ENCODE measurements around the gene DHX32. TPM values are rescaled to one million over a fixed set of nuclear protein-coding genes. Genes with fewer than 3 reads are reported as not detected.

DHX32 gene
- polyA plus RNA-seq, 10 donors, result 13.1 to 22.0 (median 18.2) TPM

- DNase-seq, result no peak
Measured at GRCh38 chr10:125849448-125849847, 31.6 kb downstream of the DHX32 start.

DNA sequence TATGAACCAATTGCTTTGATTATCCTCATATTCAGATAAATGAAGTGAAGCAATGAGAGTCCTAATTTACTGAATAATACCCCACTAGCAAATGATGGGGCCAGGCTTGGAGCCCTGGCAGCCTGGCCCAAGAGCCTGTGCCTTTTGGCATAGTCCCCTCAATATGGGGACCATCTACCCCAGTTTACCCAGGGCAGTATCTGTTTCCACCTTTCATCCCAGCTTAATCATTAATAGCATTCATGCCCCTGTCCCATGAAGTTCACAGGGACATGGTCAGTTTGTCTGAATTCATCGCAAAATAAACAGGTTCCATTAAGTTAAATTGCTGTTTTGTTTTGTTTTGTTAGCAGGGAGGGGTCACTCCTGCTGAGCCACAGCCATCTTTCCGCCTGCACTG, 32.2 kb downstream of the DHX32 start:
- no peak for DNase-seq

DNA sequence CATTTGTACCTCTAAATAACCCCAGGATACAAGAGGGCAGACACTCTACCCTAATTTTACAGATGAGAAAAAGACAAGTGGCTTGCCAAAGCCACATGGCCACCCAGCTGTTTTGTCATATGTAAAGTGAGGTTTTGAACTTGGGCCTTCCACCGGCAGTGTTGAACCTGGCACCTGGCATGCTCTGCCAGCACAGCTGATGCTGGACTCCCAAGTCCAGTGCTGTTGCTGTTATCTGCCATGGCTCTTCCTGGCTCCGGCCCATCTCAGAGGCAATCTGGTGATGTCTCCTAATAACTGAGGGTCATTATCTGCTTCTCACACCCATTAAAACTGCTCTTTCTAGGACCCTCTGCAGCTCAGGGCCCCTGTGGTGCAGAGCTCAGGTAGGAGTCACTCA, 32.7 kb downstream of the DHX32 start:
- no peak for DNase-seq

DNA sequence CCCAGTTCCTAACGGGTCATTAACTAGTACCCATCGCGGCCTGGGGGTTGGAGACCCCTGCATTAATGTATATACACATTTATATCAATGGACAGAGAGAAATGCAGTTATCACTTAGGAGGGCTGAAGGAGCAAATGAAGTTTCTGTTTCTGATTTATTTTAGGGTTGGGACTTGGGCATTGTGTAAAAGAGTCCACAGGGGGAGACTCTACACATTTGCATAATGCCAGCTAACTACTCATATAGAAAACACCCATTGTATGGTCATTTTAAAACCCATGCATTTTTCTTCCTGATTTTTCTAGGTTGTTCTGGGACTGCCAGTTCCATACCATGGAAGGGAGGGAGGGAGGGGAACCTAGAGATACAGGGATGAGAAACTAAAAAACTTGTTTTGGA, 34.2 kb downstream of the DHX32 start:
- no peak for DNase-seq

GRCh38 chr10:125845617-125846016, 35.5 kb downstream of the DHX32 start:
- no peak for DNase-seq

GRCh38 chr10:125844751-125845221, 36.3 kb downstream of the DHX32 start:
- DNase-seq, result peak; percentile 31 to 79 (median 36)

DNA sequence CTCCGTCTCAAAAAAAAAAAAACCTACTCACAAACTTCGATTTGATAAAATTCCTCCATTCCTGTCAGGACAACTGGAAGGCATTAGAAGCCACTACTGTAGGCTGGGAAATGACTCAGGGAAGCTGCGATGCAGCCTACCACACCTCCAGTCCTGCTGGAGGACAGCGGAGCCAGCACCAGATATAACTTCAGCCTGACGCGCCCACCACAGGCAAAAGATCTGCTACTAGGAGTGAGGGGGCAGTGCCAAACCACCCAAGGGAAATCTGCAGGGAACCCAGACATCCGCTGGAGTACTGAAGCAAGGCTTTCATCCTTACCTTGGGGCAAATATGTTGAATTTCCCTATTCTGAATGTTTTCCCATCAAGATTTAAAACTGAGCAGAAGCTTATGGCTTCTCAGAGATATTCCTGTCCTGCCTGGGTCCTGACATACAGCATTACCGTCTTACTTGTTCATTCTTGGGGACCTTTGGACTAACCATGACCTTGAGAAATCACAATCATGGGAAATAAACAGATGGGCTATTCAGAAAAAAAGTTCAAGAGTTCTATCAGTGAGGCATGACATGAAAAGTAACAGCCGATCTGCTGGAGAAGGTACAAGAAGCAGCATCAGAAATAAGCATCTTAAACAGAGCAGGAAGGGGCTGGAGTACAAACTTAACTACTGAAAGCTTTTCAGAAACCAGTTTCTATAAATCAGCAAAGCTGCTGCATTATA, 37.3 kb downstream of the DHX32 start:
- no peak for DNase-seq

DNA sequence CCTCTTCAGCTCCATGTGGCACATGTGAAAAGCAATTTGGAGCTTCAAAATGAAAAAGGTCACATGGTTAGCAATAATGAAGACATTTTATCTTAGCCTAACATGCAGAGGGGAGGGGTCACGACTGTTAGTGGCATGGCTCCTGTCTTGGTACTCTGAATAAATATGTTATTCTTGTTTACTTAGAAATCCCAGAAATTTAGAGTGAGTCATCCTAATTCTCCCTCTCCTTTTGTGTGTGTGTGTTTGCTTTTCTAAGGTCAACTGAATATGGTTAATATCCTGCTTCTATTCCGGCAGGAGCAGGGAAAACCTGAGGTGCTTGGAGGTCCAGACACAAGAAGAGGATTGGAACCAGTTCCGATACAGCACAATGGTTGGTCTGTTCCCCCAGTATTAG, 40.1 kb downstream of the DHX32 start:
- no peak for DNase-seq

DNA sequence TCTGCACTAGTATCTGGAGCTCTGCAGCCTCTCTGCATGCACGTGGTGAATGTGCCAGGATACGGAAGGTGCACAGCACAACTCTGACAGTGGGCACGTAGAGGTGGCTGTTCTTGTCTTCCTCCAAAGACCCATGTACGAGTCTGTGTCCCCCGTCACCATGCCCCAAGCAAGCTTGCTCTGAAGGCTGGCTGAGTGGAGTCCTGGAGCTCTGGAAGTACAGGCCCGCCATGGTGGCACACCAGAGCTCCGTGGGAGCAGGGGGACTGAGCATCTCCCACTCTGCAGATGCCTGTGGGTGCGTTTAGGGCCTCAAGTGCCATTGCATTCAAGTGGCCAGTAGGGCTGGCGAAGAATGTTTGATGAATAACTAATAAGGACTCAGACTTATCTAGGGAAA, 40.7 kb downstream of the DHX32 start:
- no peak for DNase-seq

GRCh38 chr10:125838802-125839575, 42.1 kb downstream of the DHX32 start:
- DNase-seq, result no peak

- DNase-seq, result no peak
Measured at GRCh38 chr10:125836746-125837145, 44.3 kb downstream of the DHX32 start.

DNA sequence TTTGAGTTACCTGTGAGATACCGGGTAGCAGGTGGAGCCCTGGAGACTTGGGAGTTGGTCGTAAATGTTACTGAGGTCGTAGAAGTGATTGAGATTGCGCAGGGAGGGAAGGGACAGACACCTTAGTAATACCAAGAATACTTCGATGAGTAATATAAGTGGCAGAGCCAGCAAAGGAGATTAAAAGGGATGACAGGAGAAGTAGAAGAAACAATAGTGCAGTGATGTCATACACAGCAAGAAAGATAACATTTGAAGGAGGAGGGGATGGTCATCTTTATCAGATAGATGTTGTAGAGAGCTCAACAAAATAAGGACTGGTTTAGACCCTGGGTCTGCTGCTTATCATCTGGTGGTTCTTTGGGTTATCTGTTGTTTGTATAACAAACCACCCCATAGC, 52.8 kb downstream of the DHX32 start:
- no peak for DNase-seq

GRCh38 chr10:125827133-125827532, 54.0 kb downstream of the DHX32 start:
- no peak for DNase-seq

DNA sequence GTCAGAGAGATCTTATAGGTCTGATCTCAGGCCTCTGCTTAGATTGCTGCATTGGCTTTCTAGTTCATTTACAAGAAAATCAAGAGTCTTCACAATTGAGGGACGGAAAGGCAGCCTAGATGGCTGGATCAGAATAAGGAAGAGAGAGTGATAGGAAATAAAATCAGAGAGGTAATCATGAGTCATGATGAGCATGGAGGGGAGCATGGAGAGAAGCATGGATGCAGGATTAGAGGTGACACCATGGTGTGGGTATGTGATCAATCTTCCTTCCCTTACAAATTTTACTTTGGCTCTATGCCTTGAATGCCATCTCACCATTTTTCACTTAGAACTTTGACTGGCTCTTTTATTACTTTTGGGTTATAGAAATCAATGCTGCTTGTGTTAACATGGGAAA, 56.4 kb downstream of the DHX32 start:
- DNase-seq, result no peak

- peak in 1 of 3 donors; percentile 21 for DNase-seq
Measured at GRCh38 chr10:125823663-125824251, 57.3 kb downstream of the DHX32 start.

DNA sequence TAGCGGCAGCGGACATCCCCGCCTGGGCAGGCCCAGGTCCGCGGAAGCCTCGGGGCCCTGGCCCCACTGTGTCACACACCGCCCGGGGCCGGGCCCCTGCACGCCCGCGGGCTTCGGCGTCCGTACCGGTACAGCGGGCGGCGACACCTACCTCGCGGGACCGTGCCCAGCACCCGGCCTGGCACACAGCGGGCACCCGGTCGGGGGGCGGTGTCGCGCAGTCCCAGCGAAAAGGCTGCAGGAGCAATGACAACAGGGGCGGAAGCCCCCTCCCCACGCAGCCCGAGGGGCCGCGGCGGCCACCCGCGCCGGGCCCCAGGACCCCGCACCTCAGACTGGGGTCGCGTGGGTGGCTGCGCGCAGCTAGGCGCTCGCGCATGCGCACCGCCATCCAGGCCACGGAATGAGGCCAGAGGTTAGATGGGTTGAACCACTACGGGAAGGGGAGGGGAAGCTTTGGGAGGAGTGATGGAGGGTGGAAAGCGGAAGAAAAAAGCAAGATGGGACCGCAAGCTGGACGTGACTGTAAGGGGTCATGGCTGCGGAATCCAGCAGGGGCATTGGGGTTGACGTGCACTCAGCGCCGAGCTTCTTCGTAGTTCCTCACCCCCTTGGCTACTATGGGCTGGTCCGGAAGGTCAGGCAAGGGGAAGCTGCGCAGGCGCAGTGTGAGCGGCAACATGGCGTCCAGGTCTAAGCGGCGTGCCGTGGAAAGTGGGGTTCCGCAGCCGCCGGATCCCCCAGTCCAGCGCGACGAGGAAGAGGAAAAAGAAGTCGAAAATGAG, 58.0 kb downstream of the DHX32 start, which contains the start of the genes BCCIP and UROS:
Gene BCCIP, plus strand, starts transcription at position 669 of the 785 bp plus-strand sequence. Its CDS starts 12 bp downstream, at position 681.
Gene UROS, minus strand, starts transcription at position 381 of the 785 bp plus-strand sequence. CDS start 6,759 bp downstream, outside the sequence.
- DNase-seq, result peak; percentile 88 to 97 (median 93)

- DNase-seq, result no peak
Measured at GRCh38 chr10:125820701-125821100, 60.4 kb downstream of the DHX32 start.

DNA sequence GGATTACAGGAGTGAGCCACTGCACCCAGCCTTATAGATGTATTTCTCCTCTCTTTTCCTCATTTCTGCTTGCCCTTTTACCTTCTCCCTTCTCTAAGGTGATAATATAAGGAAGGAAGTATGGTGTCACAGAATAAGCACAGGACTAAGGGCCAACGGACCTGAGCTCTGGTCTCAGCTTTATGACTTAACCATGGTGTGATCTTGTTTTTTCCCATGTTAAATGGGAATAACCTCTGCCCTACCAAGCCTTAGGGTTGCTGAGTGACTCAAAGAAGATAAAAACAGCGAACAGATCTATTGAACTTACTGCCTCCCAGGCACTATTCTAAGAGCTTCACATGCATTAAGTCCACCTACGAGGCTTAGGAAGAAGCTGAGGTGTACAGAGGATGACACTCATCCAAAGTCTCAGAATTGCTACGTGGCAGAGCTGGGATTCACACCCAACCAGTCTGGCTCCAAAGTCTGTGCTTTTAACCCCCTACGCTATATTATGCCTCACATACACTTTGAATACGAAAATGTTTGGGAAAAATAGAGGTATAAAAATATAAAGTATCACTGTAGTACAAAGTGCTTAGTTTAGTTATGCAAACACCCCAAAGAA, 63.6 kb downstream of the DHX32 start:
- no peak for DNase-seq

- no peak for DNase-seq
Measured at GRCh38 chr10:125816548-125816947, 64.5 kb downstream of the DHX32 start.

GRCh38 chr10:125815764-125816163, 65.3 kb downstream of the DHX32 start:
- no peak for DNase-seq

DNA sequence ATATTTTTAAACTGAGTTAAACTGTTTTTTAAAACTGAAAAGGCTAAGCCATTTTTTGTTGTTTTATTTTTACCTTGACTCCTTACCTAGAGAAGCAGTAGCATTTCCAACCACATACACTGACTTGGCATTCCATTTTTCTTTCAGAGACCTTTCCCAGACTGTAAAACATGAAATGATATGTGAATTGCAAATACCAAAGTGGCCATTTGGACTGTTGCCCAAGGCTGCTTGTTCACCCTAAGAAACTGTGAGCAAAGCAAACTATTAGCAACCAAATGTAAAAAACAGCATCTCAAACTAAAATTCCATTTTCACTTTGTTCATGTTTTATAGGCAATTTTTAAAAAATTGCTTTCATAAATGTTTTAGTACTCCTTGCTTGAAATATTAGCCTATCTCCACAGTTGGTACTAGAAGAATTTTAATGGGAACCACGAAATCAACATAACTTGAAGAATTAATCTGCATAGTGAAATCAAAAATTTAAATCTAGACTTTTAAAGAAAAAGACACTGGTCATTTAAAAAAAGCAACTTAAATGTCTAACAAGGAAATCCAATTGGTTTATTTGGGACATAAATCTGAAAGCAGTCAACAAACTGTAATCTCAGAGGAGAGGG, 68.9 kb downstream of the DHX32 start:
- no peak for DNase-seq

Measured in muscle of back (tissue), 11 donors.